ENCODE measurements around the gene FAM240A.
A peak's percentile ranks its signal among the peaks of the same experiment; 100 is the strongest.
"Not testable (repeated sequence)": the region's sequence is repeated elsewhere in the genome, so short reads cannot be mapped to it uniquely, and the experiment has no call there.

Gene FAM240A

GRCh38 chr3:46612324-46612723, at the start of gene FAM240A:
Gene FAM240A (plus strand): TSS chr3:46612525. CDS start chr3:46612684, 159 bp downstream.
- peak; percentile 49 for DNase-seq (ENCODE audit: low spot score)

GRCh38 chr3:46564190-46565021, 47.9 kb upstream of the FAM240A start:
- no peak for DNase-seq (ENCODE audit: low spot score)

- DNase-seq (ENCODE audit: low spot score) = no peak
Measured at GRCh38 chr3:46565077-46565476, 47.2 kb upstream of the FAM240A start.

- DNase-seq (ENCODE audit: low spot score) = no peak
Measured at GRCh38 chr3:46565607-46566039, 46.7 kb upstream of the FAM240A start.

- DNase-seq (ENCODE audit: low spot score) = no peak
Measured at GRCh38 chr3:46566040-46566641, 46.2 kb upstream of the FAM240A start, which contains the start of gene LRRC2. Gene LRRC2 (minus strand): TSS chr3:46566302. CDS start chr3:46551591, 14,711 bp downstream.

GRCh38 chr3:46571684-46572083, 40.6 kb upstream of the FAM240A start:
- no peak for DNase-seq (ENCODE audit: low spot score)

GRCh38 chr3:46573701-46574100, 38.6 kb upstream of the FAM240A start:
- no peak for DNase-seq (ENCODE audit: low spot score)

- no peak for DNase-seq (ENCODE audit: low spot score)
Measured at GRCh38 chr3:46574243-46574646, 38.1 kb upstream of the FAM240A start.

- no peak for DNase-seq (ENCODE audit: low spot score)
Measured at GRCh38 chr3:46574881-46575576, 37.3 kb upstream of the FAM240A start.

GRCh38 chr3:46575577-46576222, 36.6 kb upstream of the FAM240A start:
- no peak for DNase-seq (ENCODE audit: low spot score)

- DNase-seq (ENCODE audit: low spot score) = no peak
Measured at GRCh38 chr3:46576386-46576785, 35.9 kb upstream of the FAM240A start.

GRCh38 chr3:46576879-46577278, 35.4 kb upstream of the FAM240A start:
- DNase-seq (ENCODE audit: low spot score) = no peak

- not testable (repeated sequence) for DNase-seq (ENCODE audit: low spot score)
Measured at GRCh38 chr3:46577580-46578249, 34.6 kb upstream of the FAM240A start.

- no peak for DNase-seq (ENCODE audit: low spot score)
Measured at GRCh38 chr3:46578973-46579755, 33.2 kb upstream of the FAM240A start.

- no peak for DNase-seq (ENCODE audit: low spot score)
Measured at GRCh38 chr3:46579756-46580286, 32.5 kb upstream of the FAM240A start.

GRCh38 chr3:46580675-46581074, 31.6 kb upstream of the FAM240A start:
- no peak for DNase-seq (ENCODE audit: low spot score)

- DNase-seq (ENCODE audit: low spot score) = no peak
Measured at GRCh38 chr3:46584598-46585467, 27.5 kb upstream of the FAM240A start.

- DNase-seq (ENCODE audit: low spot score) = no peak
Measured at GRCh38 chr3:46585799-46586693, 26.3 kb upstream of the FAM240A start.
